Measurements from ENCODE around the gene GSKIP.

Gene GSKIP

DNA sequence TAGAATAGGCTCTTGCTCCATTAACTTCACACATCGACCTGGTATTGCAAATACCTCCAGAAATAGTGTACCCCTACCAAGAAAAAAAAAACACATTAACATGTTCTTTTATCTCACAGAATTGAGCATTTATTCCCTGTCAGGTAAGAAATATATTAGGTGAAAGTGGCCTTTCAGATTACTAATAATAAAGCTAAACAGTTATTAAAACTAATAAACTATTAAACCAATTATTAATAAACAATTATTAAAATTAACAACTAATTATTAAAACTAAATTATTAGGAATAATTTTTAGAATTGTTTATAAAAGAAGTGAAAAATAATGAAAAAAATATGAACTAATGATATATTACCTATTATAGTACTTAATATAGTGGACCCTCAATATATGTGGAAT is 21.4 kb downstream of the GSKIP start:
- ChIA-PET CTCF (interaction anchor here (0.6 kb wide), 1 partner anchor 72 kb away, joined by 3 read pairs; no protein-coding TSS in a partner anchor), POLR2A (ENCODE audit: low non-redundant PET) (no interaction called here)

DNA sequence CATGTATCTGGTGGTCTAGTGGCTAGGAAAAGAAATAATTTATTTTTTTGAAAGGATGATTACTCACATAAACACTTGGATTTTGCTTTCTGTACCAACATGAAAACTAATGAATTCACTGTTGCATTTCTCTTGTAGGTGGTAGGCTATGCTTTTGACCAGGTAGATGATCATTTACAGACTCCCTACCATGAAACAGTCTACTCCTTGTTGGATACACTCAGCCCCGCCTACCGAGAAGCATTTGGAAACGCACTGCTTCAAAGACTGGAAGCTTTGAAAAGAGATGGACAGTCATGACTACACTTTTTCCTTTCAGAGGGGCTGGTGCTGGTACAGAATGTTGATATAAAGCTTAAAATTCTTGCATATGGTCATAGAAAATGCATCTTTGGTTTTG is 22.1 kb downstream of the GSKIP start:
- POLR2A ChIA-PET (ENCODE audit: low non-redundant PET) = no interaction called here
- no peak for DNase-seq (ENCODE audit: low spot score)
- TF ChIP-seq, protein P1, sequence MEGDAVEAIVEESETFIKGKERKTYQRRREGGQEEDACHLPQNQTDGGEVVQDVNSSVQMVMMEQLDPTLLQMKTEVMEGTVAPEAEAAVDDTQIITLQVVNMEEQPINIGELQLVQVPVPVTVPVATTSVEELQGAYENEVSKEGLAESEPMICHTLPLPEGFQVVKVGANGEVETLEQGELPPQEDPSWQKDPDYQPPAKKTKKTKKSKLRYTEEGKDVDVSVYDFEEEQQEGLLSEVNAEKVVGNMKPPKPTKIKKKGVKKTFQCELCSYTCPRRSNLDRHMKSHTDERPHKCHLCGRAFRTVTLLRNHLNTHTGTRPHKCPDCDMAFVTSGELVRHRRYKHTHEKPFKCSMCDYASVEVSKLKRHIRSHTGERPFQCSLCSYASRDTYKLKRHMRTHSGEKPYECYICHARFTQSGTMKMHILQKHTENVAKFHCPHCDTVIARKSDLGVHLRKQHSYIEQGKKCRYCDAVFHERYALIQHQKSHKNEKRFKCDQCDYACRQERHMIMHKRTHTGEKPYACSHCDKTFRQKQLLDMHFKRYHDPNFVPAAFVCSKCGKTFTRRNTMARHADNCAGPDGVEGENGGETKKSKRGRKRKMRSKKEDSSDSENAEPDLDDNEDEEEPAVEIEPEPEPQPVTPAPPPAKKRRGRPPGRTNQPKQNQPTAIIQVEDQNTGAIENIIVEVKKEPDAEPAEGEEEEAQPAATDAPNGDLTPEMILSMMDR (conservative IDR thresholded peaks at IDR 0.05; ENCODE audit: low read depth) = no peak
- CTCF ChIA-PET = interaction anchor here (0.8 kb wide), 1 partner anchor 9 kb away, joined by 3 read pairs; no protein-coding TSS in a partner anchor
- no peak overlapping the region for H3K27ac ChIP-seq

More for the DNA sequence above, 21.4 kb downstream of the GSKIP start:
- H3K27ac ChIP-seq = no peak overlapping the region
- TF ChIP-seq, protein P1 (conservative IDR thresholded peaks at IDR 0.05; ENCODE audit: low read depth) = no peak
- DNase-seq (ENCODE audit: low spot score) = no peak

DNA sequence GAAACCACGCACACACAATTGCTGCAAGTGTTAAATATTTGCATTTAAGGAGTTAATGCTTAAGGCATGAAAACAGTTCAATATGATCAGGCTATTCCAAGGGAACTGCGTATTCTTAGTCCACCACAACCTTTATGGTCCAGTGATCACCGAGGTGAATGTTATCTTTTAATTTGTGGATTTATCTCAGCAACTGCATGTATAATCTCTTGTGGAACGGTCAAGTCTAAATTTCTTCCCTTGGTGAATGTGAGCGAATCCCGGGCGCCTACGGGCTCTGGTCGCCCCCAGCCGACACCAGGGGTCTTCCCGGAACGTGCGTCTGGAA is 27.6 kb downstream of the GSKIP start:
- ChIA-PET POLR2A (ENCODE audit: low non-redundant PET) (no interaction called here), CTCF (interaction anchor here (0.8 kb wide), 1 partner anchor 35 kb away, joined by 4 read pairs; no protein-coding TSS in a partner anchor)
- TF ChIP-seq, protein P1 (conservative IDR thresholded peaks at IDR 0.05; ENCODE audit: low read depth) = no peak
- H3K27ac ChIP-seq = peak overlapping the region; percentile 58; the same call in 1 of the 2 replicates
- no peak for DNase-seq (ENCODE audit: low spot score)

DNA sequence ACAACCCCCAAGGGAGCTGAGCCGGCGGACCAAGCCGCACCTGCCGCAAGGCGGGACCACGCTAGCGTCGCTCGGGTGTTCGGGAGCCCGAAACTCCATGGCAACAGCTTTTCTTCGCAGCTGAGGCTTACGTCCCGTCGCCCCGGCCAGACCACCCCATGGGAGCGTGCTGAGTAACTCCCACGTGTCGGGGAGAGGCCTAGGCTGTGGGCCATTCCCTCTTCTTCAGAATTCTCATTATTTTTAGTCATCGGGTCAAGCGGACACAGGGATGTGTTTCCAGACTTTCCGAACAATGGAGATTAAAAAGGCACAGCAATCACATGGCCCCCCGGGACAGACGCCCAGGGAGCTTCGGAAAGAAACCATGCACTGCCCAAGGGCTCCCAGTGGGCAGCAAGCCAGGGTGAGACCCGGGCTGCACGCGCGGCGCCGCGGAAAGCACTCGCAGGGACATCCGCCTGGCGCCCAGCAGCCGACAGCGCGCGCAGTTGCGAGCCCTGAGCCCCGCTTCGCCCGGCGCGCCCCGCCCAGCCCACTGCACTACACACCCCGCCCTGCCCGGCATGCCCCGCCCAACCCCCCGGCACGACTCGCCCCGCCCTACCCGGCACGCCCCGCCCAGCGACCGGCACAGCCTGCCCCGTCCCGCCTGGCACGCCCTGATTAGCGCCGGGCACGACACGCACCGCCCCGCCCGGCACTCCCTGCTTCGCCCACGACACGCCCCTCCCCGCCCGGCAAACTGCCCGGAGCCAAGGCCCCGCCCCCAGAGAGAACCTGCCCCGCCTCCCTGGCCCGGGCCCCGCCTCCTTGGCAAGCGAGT is 28.2 kb downstream of the GSKIP start:
- TF ChIP-seq, protein P1 (conservative IDR thresholded peaks at IDR 0.05; ENCODE audit: low read depth) = no peak
- POLR2A ChIA-PET (ENCODE audit: low non-redundant PET) = no interaction called here
- peak; percentile 98 for DNase-seq (ENCODE audit: low spot score)
- CTCF ChIA-PET = interaction anchor here (0.6 to 0.8 kb wide), 2 partner anchors 36 to 538 kb away, joined by 4 read pairs; no protein-coding TSS in a partner anchor
- H3K27ac ChIP-seq = peak overlapping the region; percentile 58

DNA sequence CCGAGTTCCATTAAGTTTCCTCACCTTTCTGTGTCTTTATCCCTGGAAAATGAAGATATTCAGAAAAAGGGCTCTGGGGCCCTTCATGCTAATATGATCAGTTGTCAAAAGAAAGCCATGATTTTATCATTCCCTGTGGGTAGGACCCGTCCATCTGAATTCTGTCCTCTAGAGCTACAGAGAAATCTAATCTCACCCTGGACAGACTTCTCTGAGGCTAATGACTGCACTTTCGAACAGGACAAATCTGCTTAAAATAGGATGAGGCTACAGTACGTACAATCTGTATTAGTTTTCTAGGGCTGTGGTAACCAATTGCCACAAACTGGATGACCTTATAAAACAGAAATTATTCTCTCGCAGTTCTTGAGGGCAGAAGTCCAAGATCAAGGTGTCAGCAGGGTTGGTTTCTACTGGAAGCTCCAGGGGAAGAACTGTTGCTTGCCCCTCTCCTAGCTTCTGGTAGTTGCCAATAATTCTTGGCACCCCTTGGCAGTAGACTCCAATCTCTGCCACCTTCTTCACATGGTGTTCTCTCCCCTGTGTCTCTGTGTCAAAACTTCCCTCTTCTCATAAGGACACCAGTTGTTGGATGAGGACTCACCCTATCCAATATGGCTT is 29.9 kb downstream of the GSKIP start:
- POLR2A ChIA-PET (ENCODE audit: low non-redundant PET) = no interaction called here
- no peak for DNase-seq (ENCODE audit: low spot score)
- no peak overlapping the region for H3K27ac ChIP-seq
- CTCF ChIA-PET = no interaction called here
- TF ChIP-seq, protein P1 (conservative IDR thresholded peaks at IDR 0.05; ENCODE audit: low read depth) = no peak

DNA sequence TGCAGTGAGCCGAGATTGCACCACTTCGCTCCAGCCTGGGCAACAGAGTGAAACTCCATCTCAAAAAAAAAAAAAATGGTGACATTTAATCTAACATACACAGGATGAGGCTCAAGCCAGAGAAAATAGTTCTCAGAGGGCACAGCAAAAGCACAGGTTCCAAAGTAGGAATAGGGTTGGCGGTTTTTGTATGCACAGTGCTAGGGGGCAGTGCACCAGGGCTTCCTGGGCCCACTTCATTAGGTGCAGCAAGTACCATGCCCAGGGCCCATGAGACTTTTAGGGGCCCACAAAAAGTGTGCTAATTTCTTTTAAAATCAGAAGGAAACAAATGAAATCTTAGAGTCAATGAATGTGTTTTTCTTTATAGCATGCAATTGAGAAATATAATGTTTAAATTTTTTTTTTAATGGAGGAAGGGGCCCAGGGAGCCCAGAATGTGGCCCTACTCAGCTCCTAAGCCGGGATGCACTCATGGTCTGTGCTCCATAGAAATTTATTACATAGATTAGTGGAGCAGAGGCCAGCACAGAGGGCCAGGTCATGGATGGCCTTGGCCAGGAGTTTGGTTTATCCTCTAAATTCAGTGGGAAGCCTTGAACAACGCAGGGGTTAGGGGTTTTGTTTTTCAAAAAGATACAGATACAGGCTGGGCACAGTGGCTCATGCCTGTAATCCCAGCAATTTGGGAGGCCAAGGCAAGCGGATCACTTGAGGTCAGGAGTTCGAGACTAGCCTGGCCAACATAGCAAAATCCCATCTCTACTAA is 30.9 kb downstream of the GSKIP start:
- TF ChIP-seq, protein P1 (conservative IDR thresholded peaks at IDR 0.05; ENCODE audit: low read depth) = no peak
- ChIA-PET CTCF (interaction anchor here (0.5 kb wide), 1 partner anchor 9 kb away, joined by 3 read pairs; no protein-coding TSS in a partner anchor), POLR2A (ENCODE audit: low non-redundant PET) (no interaction called here)
- DNase-seq (ENCODE audit: low spot score) = no peak
- no peak overlapping the region for H3K27ac ChIP-seq
